BJ (cell line): ENCODE results near the gene NAPEPLD. TPM values are rescaled to one million over a fixed set of nuclear protein-coding genes. Genes with fewer than 3 reads are reported as not detected.
"Not testable (repeated sequence)": the region's sequence is repeated elsewhere in the genome, so short reads cannot be mapped to it uniquely, and the experiment has no call there.

ENCODE experiments used
- CTCF ChIA-PET: fragments of 350-600 bp; formaldehyde crosslinking; extraction: SDS; loops from one replicate; lab custom pipeline; 2021; ENCODE audit warnings: antibody characterized with exemption, inconsistent platforms; lab: Yijun Ruan, JAX
- POLR2A ChIA-PET: fragments of 300-600 bp; sonication (Branson Sonifier 250); formaldehyde crosslinking; extraction: SDS; loops from one replicate; lab custom pipeline; 2021; ENCODE audit warnings: antibody characterized with exemption; lab: Charles Lee
- DNase-seq: peaks from one replicate; pipeline ENCODE4 v3.0.0-alpha.2; 2011; ENCODE audit warnings: low read depth
- H3K27me3 ChIP-seq: 2 replicates; pipeline ENCODE4 v1.6.0; 2011; ENCODE audit warnings: low read length; ENCODE audit not compliant: control insufficient read depth, insufficient read depth
- H3K36me3 ChIP-seq: 2 replicates; pipeline ENCODE4 v1.5.1; 2011; ENCODE audit warnings: low read length; ENCODE audit not compliant: control insufficient read depth, insufficient read depth
- H3K4me3 ChIP-seq: 2 replicates; pipeline ENCODE4 v1.5.1; 2011; ENCODE audit warnings: low read depth, mild to moderate bottlenecking, control low read depth, low read length
- CTCF ChIP-seq: IDR thresholded peaks from 2 replicates; pipeline ENCODE4 v1.5.1; 2011; ENCODE audit warnings: low read depth, mild to moderate bottlenecking, control low read depth, inconsistent platforms, low read length, moderate library complexity; ENCODE audit not compliant: insufficient read depth
- polyA plus RNA-seq: library from polyadenylated mRNA; depleted of rRNA; stranded (reverse); fragments of >200 nt; gene quantifications from 2 replicates; pipeline ENCODE4 v1.2.3, GENCODE V29; 2011

The NAPEPLD gene
- polyA plus RNA-seq, 1 experiment: 2.9 TPM

- Histone ChIP-seq H3K4me3 (no peak overlapping the region), H3K36me3 (no peaks in the 10 kb centered on the region), H3K27me3 (no peaks in the 10 kb centered on the region)
- TF ChIP-seq CTCF: no peak
- no peak for DNase-seq
- ChIA-PET CTCF (no interaction called here), POLR2A (no interaction called here)
Measured at GRCh38 chr7:103094102-103094501, 54.8 kb downstream of the NAPEPLD start.

- no peak for DNase-seq
- no peaks in the 10 kb centered on the region for H3K36me3 ChIP-seq
- H3K27me3 ChIP-seq: no peaks in the 10 kb centered on the region
- CTCF ChIA-PET: no interaction called here
- no peak for TF ChIP-seq CTCF
- no peak overlapping the region for H3K4me3 ChIP-seq
- POLR2A ChIA-PET: no interaction called here
Measured at GRCh38 chr7:103093429-103093828, 55.5 kb downstream of the NAPEPLD start.

GRCh38 chr7:103092321-103092720 is 56.6 kb downstream of the NAPEPLD start:
- POLR2A ChIA-PET: interaction anchor here (0.6 kb wide), 1 partner anchor 15 kb away, joined by 3 read pairs; no protein-coding TSS in a partner anchor
- CTCF ChIA-PET, H3K4me3 ChIP-seq, H3K36me3 ChIP-seq, DNase-seq, H3K27me3 ChIP-seq: not testable (repeated sequence)

- no peak overlapping the region for H3K4me3 ChIP-seq
- POLR2A ChIA-PET: no interaction called here
- H3K36me3 ChIP-seq: peaks cover 1% of the 10 kb centered on the region; the same call in 1 of the 2 replicates
- no peak for TF ChIP-seq CTCF
- CTCF ChIA-PET: interaction anchor here (2.2 kb wide), 1 partner anchor 8 kb away, joined by 7 read pairs; the partner anchor contains the start of genes ARMC10 and FBXL13
- no peaks in the 10 kb centered on the region for H3K27me3 ChIP-seq
- no peak for DNase-seq
Measured at GRCh38 chr7:103083210-103083609, 65.7 kb downstream of the NAPEPLD start.

GRCh38 chr7:103082497-103082896 is 66.4 kb downstream of the NAPEPLD start:
- TF ChIP-seq CTCF: no peak
- no peak for DNase-seq
- ChIA-PET POLR2A (no interaction called here), CTCF (no interaction called here)
- Histone ChIP-seq H3K36me3 (peaks cover 1% of the 10 kb centered on the region; the same call in 1 of the 2 replicates), H3K4me3 (no peak overlapping the region), H3K27me3 (no peaks in the 10 kb centered on the region)

GRCh38 chr7:103080923-103081322 is 68.0 kb downstream of the NAPEPLD start:
- no peak for TF ChIP-seq CTCF
- ChIA-PET CTCF (interaction anchor here (0.7 kb wide), 1 partner anchor 10 kb away, joined by 3 read pairs; no protein-coding TSS in a partner anchor), POLR2A (no interaction called here)
- DNase-seq: no peak
- H3K27me3 ChIP-seq: no peaks in the 10 kb centered on the region
- H3K36me3 ChIP-seq: peaks cover 1% of the 10 kb centered on the region; the same call in 1 of the 2 replicates
- no peak overlapping the region for H3K4me3 ChIP-seq
